Measurements from ENCODE around the gene COL6A5.

GRCh38 chr3:130424837-130425236, 79.4 kb downstream of the COL6A5 start:
- TF ChIP-seq POLR2A (IDR thresholded peaks at IDR 0.05) (no peak), POLR2AphosphoS5 (IDR thresholded peaks at IDR 0.05) (no peak)
- TF ChIP-seq, protein P1, sequence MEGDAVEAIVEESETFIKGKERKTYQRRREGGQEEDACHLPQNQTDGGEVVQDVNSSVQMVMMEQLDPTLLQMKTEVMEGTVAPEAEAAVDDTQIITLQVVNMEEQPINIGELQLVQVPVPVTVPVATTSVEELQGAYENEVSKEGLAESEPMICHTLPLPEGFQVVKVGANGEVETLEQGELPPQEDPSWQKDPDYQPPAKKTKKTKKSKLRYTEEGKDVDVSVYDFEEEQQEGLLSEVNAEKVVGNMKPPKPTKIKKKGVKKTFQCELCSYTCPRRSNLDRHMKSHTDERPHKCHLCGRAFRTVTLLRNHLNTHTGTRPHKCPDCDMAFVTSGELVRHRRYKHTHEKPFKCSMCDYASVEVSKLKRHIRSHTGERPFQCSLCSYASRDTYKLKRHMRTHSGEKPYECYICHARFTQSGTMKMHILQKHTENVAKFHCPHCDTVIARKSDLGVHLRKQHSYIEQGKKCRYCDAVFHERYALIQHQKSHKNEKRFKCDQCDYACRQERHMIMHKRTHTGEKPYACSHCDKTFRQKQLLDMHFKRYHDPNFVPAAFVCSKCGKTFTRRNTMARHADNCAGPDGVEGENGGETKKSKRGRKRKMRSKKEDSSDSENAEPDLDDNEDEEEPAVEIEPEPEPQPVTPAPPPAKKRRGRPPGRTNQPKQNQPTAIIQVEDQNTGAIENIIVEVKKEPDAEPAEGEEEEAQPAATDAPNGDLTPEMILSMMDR (IDR thresholded peaks at IDR 0.05): no peak

All from gastroesophageal sphincter (tissue), 3 donors.